NK-92 treated with Interleukin-12 subunit alpha and Interleukin-12 subunit beta, amount 100 ng/mL, for 24 hours (cell line): ENCODE measurements around the gene WNT8B.

Experiments used
- DNase-seq: peaks from one replicate; lab custom pipeline; 2025; lab: John Stamatoyannopoulos, UW

The WNT8B gene

GRCh38 chr10:100519311-100520051 lies 56.7 kb downstream of the WNT8B start, which contains the start of gene SEC31B:
TSS of gene SEC31B (minus strand) at chr10:100519861. CDS start at chr10:100516952, 2,909 bp downstream.
- no peak for DNase-seq

- DNase-seq: no peak
These were observed 58.0 kb downstream of the WNT8B start for GRCh38 chr10:100520811-100521210.

GRCh38 chr10:100522107-100522801 lies 59.4 kb downstream of the WNT8B start:
- DNase-seq: no peak

- no peak for DNase-seq
These were observed 60.1 kb downstream of the WNT8B start for GRCh38 chr10:100522945-100523344.

GRCh38 chr10:100524206-100524605 lies 61.4 kb downstream of the WNT8B start:
- no peak for DNase-seq

GRCh38 chr10:100524638-100525037 lies 61.8 kb downstream of the WNT8B start:
- DNase-seq: no peak

GRCh38 chr10:100528123-100528886 lies 65.5 kb downstream of the WNT8B start:
- no peak for DNase-seq

- DNase-seq: no peak
These were observed 66.2 kb downstream of the WNT8B start for GRCh38 chr10:100528921-100529474.

- DNase-seq: peak; percentile 76
These were observed 66.9 kb downstream of the WNT8B start, which contains the start of gene NDUFB8 for GRCh38 chr10:100529475-100530298. TSS of gene NDUFB8 (minus strand) at chr10:100529871. CDS start at chr10:100529851, 20 bp downstream.

GRCh38 chr10:100531761-100532160 lies 69.0 kb downstream of the WNT8B start:
- no peak for DNase-seq
